Keratinocyte (primary cell): Measurements from ENCODE around the gene MAPK12. TPM values are rescaled to one million over a fixed set of nuclear protein-coding genes. Genes with fewer than 3 reads are reported as not detected.

Experiments used
- DNase-seq: peaks from one replicate; pipeline ENCODE4 v3.0.0-alpha.2; 2011; ENCODE audit warnings: low read depth, missing footprints, low spot score
- FAIRE-seq: peaks from 2 replicates; lab custom pipeline; 2011; peaks lifted over from hg19 to GRCh38; lab: Jason Lieb, UNC
- H2AFZ ChIP-seq: 2 replicates; pipeline ENCODE4 v1.6.0; 2012; ENCODE audit warnings: low read length, control low read depth, inconsistent platforms; ENCODE audit not compliant: control insufficient read depth
- H3K27ac ChIP-seq: 2 replicates; pipeline ENCODE4 v1.5.1; 2011; ENCODE audit warnings: low read length; ENCODE audit not compliant: control insufficient read depth, insufficient read depth
- H3K27me3 ChIP-seq: 3 replicates; pipeline ENCODE4 v1.6.0; 2011; ENCODE audit warnings: low read length; ENCODE audit not compliant: control insufficient read depth, insufficient read depth; ENCODE audit errors: extremely low read depth
- H3K36me3 ChIP-seq, 2 experiments: 2 replicates in 1 of 2; 3 replicates in 1 of 2; pipeline ENCODE4 v1.5.1; 2011; ENCODE audit warnings: low read length in 2 of 2, mild to moderate bottlenecking in 1 of 2; ENCODE audit not compliant: control insufficient read depth in 2 of 2, insufficient read depth in 2 of 2; ENCODE audit errors: extremely low read depth in 1 of 2
- H3K4me1 ChIP-seq: 3 replicates; pipeline ENCODE4 v1.5.1; 2011; ENCODE audit warnings: low read length; ENCODE audit not compliant: control insufficient read depth, insufficient read depth; ENCODE audit errors: extremely low read depth
- H3K4me2 ChIP-seq: 3 replicates; pipeline ENCODE4 v1.6.0; 2011; ENCODE audit warnings: low read depth, low read length; ENCODE audit not compliant: control insufficient read depth, insufficient read depth; ENCODE audit errors: extremely low read depth
- H3K4me3 ChIP-seq, 3 experiments: fragments of 200-600 bp in 1 of 3; sonication (generic) in 1 of 3; 2 replicates in 2 of 3; 3 replicates in 1 of 3; pipeline ENCODE4 v1.5.1; 2011 to 2016; ENCODE audit warnings: low read length in 3 of 3, mild to moderate bottlenecking in 3 of 3, control low read depth in 2 of 3, inconsistent platforms in 1 of 3, low read depth in 1 of 3, mixed read lengths in 1 of 3, mixed run types in 1 of 3, moderate library complexity in 1 of 3; ENCODE audit not compliant: control insufficient read depth in 2 of 3, insufficient read depth in 2 of 3; ENCODE audit errors: extremely low read depth in 1 of 3
- H3K79me2 ChIP-seq: 2 replicates; pipeline ENCODE4 v1.6.0; 2012; ENCODE audit warnings: low read length; ENCODE audit not compliant: control insufficient read depth, insufficient read depth
- H3K9ac ChIP-seq: 3 replicates; pipeline ENCODE4 v1.6.0; 2011; ENCODE audit warnings: low read length; ENCODE audit not compliant: control insufficient read depth, insufficient read depth; ENCODE audit errors: extremely low read depth
- H3K9me1 ChIP-seq: 3 replicates; pipeline ENCODE4 v1.6.0; 2011; ENCODE audit warnings: low read length; ENCODE audit not compliant: control insufficient read depth, insufficient read depth; ENCODE audit errors: extremely low read depth
- H3K9me3 ChIP-seq: 2 replicates; pipeline ENCODE4 v1.5.1; 2012; ENCODE audit warnings: low read depth, low read length; ENCODE audit not compliant: control insufficient read depth
- H4K20me1 ChIP-seq: 3 replicates; pipeline ENCODE4 v1.6.0; 2011; ENCODE audit warnings: low read length; ENCODE audit not compliant: control insufficient read depth, insufficient read depth; ENCODE audit errors: extremely low read depth
- CTCF ChIP-seq, 3 experiments: IDR thresholded peaks in 1 of 3; conservative IDR thresholded peaks in 1 of 3; optimal IDR thresholded peaks in 1 of 3; 2 replicates in 2 of 3; 3 replicates in 1 of 3; pipeline versions ENCODE3 to v1.5.1; 2011; ENCODE audit warnings: low read length in 3 of 3, mild to moderate bottlenecking in 3 of 3, moderate library complexity in 2 of 3, control low read depth in 1 of 3, inconsistent platforms in 1 of 3; ENCODE audit not compliant: insufficient read depth in 2 of 3; ENCODE audit errors: extremely low read depth in 1 of 3
- EZH2 ChIP-seq: IDR thresholded peaks from one replicate; pipeline ENCODE4 v1.6.1; 2012; ENCODE audit warnings: inconsistent platforms, mild to moderate bottlenecking, low read length, moderate library complexity
- dilution Hi-C: fragments of 300-500 bp; cut with MboI; formaldehyde crosslinking; loops from one replicate; pipeline ENCODE4 v1.7.0; 2020; ENCODE audit warnings: low sequenced_read_pairs; ENCODE audit not compliant: extremely low pct_ligation_motif_present
- polyA plus RNA-seq, 5 experiments: library from polyadenylated mRNA; depleted of rRNA in 3 of 5; stranded (reverse) in 3 of 5; stranded (forward) in 1 of 5; unstranded in 1 of 5; fragments of >200 nt; gene quantifications; 1 replicate in 1 of 5; 2 replicates in 3 of 5; 3 replicates in 1 of 5; pipeline versions ENCODE4 v1.2.1 to v1.2.3, GENCODE V29; 2011 to 2012; ENCODE audit warnings: missing spikeins in 2 of 5, low read depth in 1 of 5, low replicate concordance in 1 of 5

Gene MAPK12
- polyA plus RNA-seq, 1 donor (not counting 4 experiments of a cell fraction or from before 2014, with no cell fraction given) = 10.1 TPM

DNA sequence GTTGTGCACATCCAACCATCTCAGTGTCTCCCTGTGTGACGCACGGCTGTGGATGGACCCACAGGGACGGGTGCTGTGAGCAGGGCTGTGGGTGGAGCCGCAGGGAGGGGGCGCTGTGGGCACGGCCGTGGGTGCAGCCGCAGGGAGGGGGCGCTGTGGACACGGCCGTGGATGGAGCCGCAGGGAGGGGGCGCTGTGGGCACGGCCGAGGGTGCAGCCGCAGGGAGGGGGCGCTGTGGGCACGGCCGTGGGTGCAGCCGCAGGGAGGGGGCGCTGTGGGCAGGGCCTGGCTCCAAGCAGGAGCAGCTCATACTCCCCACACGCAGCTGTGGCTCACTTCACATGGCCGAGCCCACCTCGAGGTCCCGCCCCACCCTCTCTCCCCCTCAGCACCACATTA is 14.7 kb upstream of the MAPK12 start:
- no peak overlapping the region for H2AFZ ChIP-seq
- FAIRE-seq (no peak), DNase-seq (no peak)
- peaks cover 3% of the 10 kb centered on the region for H4K20me1 ChIP-seq
- TF ChIP-seq EZH2 = no peak
- peak; percentile 45 to 82 (median 65) for TF ChIP-seq CTCF (optimal IDR thresholded peaks at IDR 0.05 in 1 of 3, IDR thresholded peaks at IDR 0.05 in 1 of 3, conservative IDR thresholded peaks at IDR 0.05 in 1 of 3; ENCODE audit: extremely low read depth in 1 of 3, insufficient read depth in 2 of 3, low read length in 3 of 3)
- no peaks in the 10 kb centered on the region for H3K27me3 ChIP-seq
- dilution Hi-C loops = no loop called here
- H3K27ac ChIP-seq = no peak overlapping the region
- H3K4me3 ChIP-seq = no peak overlapping the region
- H3K4me2 ChIP-seq = no peak overlapping the region
- no peak overlapping the region for H3K9ac ChIP-seq
- H3K9me1 ChIP-seq = no peaks in the 10 kb centered on the region
- H3K79me2 ChIP-seq = peaks cover 2% of the 10 kb centered on the region
- peaks cover 2% of the 10 kb centered on the region for H3K9me3 ChIP-seq
- peaks cover 4% of the 10 kb centered on the region for H3K4me1 ChIP-seq
- H3K36me3 ChIP-seq = peaks cover 30 to 38% of the 10 kb centered on the region in 2 experiments

DNA sequence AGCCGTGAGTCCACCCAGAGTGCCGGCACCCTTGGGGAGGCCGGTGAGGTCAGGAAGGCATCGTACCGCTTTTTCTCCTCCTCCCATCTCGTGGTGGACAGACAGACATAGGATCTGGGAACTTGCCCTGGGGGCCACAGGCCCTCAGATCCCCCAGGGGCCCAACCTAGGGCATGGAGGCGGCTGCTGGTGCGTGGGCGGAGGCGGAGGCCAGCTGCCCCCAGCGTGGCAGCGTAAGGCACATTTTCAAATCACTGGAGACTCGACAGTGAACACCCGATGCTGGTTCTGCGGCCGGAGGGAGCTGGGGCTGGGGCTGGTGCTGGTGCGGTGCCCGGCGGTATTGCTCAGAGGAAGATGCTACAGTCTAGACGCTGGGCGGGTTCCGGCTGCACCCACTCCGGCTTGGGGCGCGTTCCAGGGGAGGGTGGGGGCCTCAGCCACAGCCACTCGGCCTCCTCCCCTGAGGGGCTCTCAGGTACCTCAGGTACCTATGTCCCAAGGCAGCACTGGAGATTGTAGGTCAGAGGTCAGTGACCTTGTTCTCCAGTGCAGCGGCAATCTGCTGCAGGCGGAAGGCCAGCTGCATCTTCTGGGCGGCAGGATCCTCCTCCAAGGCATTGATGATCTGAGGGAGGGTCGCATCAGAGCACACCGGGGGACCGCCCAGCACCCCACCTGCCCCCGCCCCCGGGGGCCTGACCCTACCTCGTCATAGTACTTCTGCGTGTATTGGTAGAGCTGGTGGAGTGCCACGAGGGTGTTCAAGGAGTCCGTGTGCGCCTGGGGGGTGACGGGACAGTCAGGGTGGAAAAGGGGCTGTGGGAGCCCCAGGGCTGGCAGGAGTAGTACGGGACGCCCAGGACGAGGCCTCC is 13.9 kb upstream of the MAPK12 start:
- H2AFZ ChIP-seq = no peak overlapping the region
- DNase-seq (no peak), FAIRE-seq (no peak)
- no peaks in the 10 kb centered on the region for H3K27me3 ChIP-seq
- H3K36me3 ChIP-seq = peaks cover 30 to 36% of the 10 kb centered on the region in 2 experiments
- H3K79me2 ChIP-seq = no peaks in the 10 kb centered on the region
- peaks cover 11% of the 10 kb centered on the region for H3K4me1 ChIP-seq
- no peak overlapping the region for H3K27ac ChIP-seq
- H3K4me3 ChIP-seq = no peak overlapping the region
- no peaks in the 10 kb centered on the region for H3K9me1 ChIP-seq
- H3K9me3 ChIP-seq = peaks cover 2% of the 10 kb centered on the region
- TF ChIP-seq EZH2 = no peak
- no peak for TF ChIP-seq CTCF (optimal IDR thresholded peaks at IDR 0.05 in 1 of 3, IDR thresholded peaks at IDR 0.05 in 1 of 3, conservative IDR thresholded peaks at IDR 0.05 in 1 of 3; ENCODE audit: extremely low read depth in 1 of 3, insufficient read depth in 2 of 3, low read length in 3 of 3)
- peaks cover 3% of the 10 kb centered on the region for H4K20me1 ChIP-seq
- dilution Hi-C loops = no loop called here
- H3K9ac ChIP-seq = no peak overlapping the region
- no peak overlapping the region for H3K4me2 ChIP-seq
